GM19240 (cell line): Measurements from ENCODE around the gene MIER3.

Experiments
- DNase-seq: peaks from one replicate; pipeline ENCODE4 v3.0.0; 2011; ENCODE audit warnings: low spot score; ENCODE audit not compliant: insufficient read length

Gene MIER3

DNA sequence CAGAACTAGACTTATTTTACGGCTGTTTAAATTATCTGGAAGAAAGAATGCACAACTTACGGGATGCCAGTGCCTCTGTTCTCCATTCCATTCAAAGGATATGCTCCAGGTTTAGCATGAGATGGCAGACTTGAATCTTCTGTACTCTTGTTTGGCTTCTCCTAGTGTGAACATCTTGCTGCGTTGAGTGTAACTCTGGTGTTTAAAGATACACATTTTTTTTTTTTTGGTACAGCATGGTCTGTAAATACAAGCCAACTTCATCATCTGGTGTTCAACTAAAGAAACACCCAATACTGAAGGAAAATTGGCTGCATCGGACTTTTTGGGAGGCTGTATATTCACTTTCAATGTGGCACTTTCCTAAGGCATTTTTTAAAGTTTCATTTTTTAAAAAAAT, 7.4 kb upstream of the MIER3 start:
- DNase-seq: no peak

DNA sequence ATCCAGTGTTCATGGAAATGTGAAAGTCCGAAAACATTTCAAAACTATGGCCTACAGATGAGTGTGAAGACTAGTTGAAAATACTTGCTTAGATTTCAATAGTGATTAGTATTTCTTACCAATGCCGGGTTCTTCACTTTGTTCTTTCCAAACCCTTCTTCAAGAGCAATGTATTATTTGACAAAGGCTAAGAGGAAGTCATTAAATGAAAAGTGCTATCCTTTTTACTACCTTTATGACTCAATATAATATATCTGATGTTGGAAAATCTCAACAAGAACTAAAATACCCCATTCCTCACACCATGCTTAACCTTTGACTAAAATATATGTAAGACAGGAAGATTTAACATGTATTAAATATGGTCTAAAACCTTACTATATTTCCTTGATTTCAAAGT, 6.7 kb upstream of the MIER3 start:
- no peak for DNase-seq

GRCh38 chr5:56954262-56954661, 2.3 kb upstream of the MIER3 start:
- no peak for DNase-seq

DNA sequence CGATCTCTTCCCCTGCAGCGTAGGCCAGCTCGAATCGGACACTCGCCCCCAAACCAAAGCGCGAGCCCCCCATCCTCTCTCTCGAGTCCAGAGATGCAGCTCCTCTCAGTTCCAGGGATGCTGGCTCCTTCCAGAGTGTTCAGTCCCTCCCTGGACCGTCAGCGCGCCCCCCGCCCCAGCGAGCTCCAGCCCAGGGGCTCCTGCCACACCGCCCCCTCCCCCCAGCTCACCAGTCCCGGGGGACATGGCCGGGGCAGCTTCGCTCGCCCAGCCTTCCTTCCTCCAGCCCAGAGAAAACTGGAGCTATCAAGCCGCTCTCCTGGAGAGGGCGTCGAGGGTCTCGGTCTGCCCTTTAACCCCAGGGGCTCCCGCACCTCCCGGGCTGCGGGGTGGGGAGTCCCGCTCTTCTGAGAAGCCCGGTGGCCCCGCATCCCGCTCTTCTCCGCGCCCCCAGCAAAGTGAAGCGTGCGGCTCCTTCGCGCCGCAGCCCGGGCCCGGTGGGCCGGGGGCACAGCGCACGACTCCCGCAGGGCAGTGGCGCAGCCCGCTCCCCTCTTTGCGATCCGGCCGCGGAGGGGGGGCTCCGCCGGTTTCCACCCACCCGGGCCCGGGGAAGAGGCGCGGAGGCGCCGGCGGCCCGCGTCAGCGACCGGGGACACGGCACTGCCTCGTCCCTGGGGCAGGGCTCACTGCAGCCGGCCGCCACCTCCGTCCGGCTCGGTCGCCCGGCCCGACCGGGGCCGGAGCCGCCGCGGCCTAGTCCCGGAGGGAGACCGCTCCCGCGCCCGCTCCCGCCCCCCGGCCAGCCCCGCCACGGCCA, 587 bp downstream of the MIER3 start:
- peak; percentile 5 for DNase-seq

DNA sequence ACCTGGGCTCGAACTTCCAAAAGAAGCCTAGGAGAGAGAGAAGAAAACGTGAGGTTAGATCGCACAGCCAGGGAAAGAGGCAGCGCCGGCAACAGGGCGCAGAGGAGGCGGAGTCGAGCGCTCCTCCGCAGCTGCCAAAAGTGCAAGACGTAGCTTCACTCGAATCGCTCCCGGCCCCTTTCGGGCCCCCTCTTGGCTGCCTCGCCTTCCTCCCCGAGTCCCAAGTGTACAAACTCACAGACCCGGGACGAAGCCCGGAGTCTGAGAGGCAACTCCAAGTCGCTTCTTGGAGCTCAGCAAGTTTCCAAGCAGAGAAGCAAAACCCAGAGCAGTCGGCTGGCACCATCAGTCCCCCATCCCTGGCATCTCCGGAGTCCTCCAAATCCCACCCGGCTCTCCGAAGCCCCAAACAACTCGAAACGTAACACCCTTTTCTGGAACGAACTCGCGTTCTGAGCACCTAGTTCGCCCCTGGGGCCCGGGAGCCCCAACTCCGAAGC, 1.2 kb downstream of the MIER3 start:
- peak; percentile 43 for DNase-seq

GRCh38 chr5:56947052-56947451, 4.9 kb downstream of the MIER3 start:
- no peak for DNase-seq

GRCh38 chr5:56941981-56942380, 9.9 kb downstream of the MIER3 start:
- DNase-seq: no peak

GRCh38 chr5:56938858-56939257, 13.1 kb downstream of the MIER3 start:
- no peak for DNase-seq

DNA sequence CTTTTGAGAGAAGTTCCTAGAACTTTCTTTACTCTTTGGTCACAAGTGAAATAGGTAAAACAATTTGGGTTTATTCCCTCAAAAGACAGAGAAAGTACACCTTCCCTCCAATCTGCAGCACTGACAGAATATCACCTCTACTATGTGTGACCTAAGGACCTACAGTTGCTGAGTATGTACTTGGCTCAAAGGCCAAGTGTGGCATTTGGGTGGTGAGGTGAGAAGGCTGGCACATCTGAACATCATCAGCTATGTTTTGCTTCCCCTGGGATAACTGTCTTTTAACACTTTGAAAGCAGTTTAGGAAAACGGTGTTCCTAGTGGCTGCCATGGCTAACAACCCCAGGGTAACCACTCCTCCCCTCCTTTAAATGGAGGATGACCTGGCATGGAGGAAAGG, 17.6 kb downstream of the MIER3 start:
- no peak for DNase-seq

- DNase-seq: no peak
Measured at GRCh38 chr5:56922922-56923321, 29.0 kb downstream of the MIER3 start.

GRCh38 chr5:56919942-56920662, 31.8 kb downstream of the MIER3 start:
- no peak for DNase-seq

- no peak for DNase-seq
Measured at GRCh38 chr5:56918054-56918453, 33.9 kb downstream of the MIER3 start.

DNA sequence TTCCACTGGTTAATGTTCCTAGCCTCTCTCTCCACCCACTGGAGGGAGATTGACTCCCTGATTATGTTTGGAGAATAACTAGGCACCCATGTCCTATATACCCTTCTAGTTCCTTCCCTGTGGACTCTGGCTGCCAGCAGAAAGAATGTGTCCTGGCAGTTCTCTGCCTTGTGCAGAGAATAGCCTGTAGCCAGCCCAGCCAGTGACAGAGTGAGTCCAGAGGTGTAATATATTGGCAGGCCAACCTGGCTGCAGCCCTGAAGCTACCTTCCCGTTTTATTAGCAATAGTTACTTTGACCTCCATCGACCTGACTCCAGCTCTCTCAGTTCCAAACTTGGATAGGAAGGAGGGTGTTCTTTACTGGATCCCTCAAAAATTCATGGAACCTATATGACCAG, 34.4 kb downstream of the MIER3 start:
- no peak for DNase-seq

- DNase-seq: no peak
Measured at GRCh38 chr5:56914678-56915077, 37.2 kb downstream of the MIER3 start.

DNA sequence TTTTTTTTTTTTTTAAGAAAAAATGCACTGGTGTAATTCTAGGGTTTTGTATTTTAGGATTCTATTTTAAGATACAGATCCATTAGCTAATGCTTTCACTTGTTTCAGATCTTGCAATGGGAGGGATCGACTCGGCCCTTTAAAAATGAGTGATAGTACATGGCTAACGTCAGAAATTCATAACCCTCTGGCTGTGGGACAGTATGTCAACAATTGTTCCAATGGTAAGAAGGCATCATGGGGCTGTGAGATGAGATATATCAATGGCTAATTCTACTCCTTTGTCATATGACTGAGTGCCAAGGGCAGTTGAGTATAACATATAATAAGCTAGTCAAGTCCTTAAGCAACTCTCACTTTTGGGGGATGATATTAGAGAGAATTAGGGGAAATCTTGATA, 38.2 kb downstream of the MIER3 start:
- DNase-seq: no peak

DNA sequence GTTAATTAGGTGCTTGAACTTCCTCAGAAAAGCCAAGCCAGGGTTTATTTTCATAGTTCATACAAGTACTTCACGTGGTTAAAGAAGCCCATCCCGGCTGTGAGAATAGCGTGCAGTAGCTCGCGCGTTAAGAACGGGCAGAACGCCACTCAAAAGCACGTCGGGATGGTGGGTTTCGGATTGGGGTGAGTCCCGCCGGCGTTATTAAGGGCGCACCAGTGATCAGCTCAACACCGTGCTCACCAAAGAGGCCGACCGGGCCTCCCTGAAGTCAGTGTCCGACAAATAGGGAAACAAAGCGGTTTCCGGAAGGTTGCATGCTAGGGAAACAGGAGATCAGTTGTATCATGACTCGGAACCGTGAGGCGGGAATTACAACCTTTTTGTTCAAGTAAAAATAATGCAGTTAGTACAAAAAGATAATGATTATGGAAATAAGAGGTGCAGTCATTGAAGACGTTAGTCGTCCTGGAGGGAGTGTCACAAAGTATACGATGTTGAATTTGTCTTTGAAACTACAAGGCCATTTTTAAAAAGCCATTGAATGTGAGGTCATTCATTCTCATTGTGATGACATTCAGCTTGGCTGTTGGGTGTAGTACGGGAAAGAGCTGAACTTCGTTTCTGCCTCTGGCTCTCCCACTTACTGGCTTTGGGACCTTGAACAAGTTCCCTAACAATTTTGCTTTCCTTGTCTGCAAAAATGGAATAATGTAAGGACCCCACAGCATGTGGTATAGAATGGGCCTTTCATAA, 41.5 kb downstream of the MIER3 start:
- DNase-seq: no peak

GRCh38 chr5:56909294-56910209, 42.4 kb downstream of the MIER3 start, which contains the start of gene SETD9:
SETD9 (plus strand) TSS chr5:56909596; CDS start chr5:56909646, 50 bp downstream.
- peak; percentile 65 for DNase-seq

GRCh38 chr5:56908942-56909293, 43.0 kb downstream of the MIER3 start:
- no peak for DNase-seq

GRCh38 chr5:56900858-56901578, 50.9 kb downstream of the MIER3 start:
- DNase-seq: no peak

DNA sequence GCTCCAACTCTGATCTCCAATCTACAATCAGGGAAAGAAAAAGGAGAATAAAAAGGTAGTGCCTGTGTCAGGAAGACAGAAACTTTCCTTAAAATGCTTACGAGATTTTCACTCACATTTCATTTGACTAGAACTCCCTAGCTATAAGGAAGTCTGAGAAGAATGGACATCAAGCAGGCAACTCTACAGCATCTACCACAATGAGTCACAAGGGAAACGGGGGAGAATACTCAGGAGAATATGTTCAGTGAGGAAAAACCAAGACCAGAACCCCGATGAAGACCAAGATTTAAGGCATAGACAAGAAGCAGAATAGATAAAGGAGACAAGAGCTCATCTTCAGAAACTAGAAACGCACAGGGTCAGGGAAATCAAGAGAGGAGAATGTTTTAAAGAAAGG, 51.5 kb downstream of the MIER3 start:
- DNase-seq: no peak
